C4-2B (cell line): ENCODE measurements around the gene FAM222B.
"Not testable (repeated sequence)": the region's sequence is repeated elsewhere in the genome, so short reads cannot be mapped to it uniquely, and the experiment has no call there.

Source experiments
- H3K27ac ChIP-seq: fragments of 450-650 bp; 2 replicates; pipeline ENCODE4 v1.5.1; 2017
- CTCF ChIP-seq: fragments of 450-650 bp; conservative IDR thresholded peaks from 2 replicates; pipeline ENCODE4 v1.5.1; 2017; ENCODE audit warnings: mild to moderate bottlenecking
- ZFX ChIP-seq: fragments of 450-650 bp; IDR thresholded peaks from 2 replicates; pipeline ENCODE4 v1.6.1; 2017

The FAM222B gene

GRCh38 chr17:28783161-28783560, 59.4 kb downstream of the FAM222B start:
- no peak overlapping the region for H3K27ac ChIP-seq
- no peak for TF ChIP-seq CTCF
- TF ChIP-seq ZFX = no peak

- H3K27ac ChIP-seq = not testable (repeated sequence)
These were observed 63.0 kb downstream of the FAM222B start for GRCh38 chr17:28779601-28780000.

- H3K27ac ChIP-seq = no peak overlapping the region
- TF ChIP-seq CTCF (no peak), ZFX (no peak)
These were observed 65.4 kb downstream of the FAM222B start for GRCh38 chr17:28777178-28777577.

GRCh38 chr17:28774206-28774605, 68.4 kb downstream of the FAM222B start:
- no peak overlapping the region for H3K27ac ChIP-seq
- TF ChIP-seq ZFX = no peak
- no peak for TF ChIP-seq CTCF

- no peak for TF ChIP-seq CTCF
- no peak for TF ChIP-seq ZFX
- no peak overlapping the region for H3K27ac ChIP-seq
These were observed 68.9 kb downstream of the FAM222B start for GRCh38 chr17:28773736-28774135.

GRCh38 chr17:28765038-28765437, 77.6 kb downstream of the FAM222B start:
- no peak overlapping the region for H3K27ac ChIP-seq
- TF ChIP-seq ZFX (no peak), CTCF (no peak)

GRCh38 chr17:28763804-28764266, 78.8 kb downstream of the FAM222B start:
- TF ChIP-seq CTCF (peak; percentile 94), ZFX (no peak)
- peak overlapping the region; percentile 60 for H3K27ac ChIP-seq

GRCh38 chr17:28763137-28763799, 79.3 kb downstream of the FAM222B start:
- no peak for TF ChIP-seq CTCF
- no peak for TF ChIP-seq ZFX
- no peak overlapping the region; the same call in 1 of the 2 replicates for H3K27ac ChIP-seq
